GM12873 (cell line): Measurements from ENCODE around the gene RPS15A.

Experiments used
- CTCF ChIP-seq: IDR thresholded peaks from 2 replicates; pipeline ENCODE4 v1.5.1; 2012; ENCODE audit warnings: low read depth, mild to moderate bottlenecking, moderate library complexity, low read length, control low read depth; ENCODE audit not compliant: insufficient read depth; ENCODE audit errors: missing control alignments

Gene RPS15A

GRCh38 chr16:18803569-18804462 is 13.7 kb upstream of the RPS15A start:
- TF ChIP-seq CTCF = no peak

GRCh38 chr16:18802767-18803343 is 12.7 kb upstream of the RPS15A start:
- TF ChIP-seq CTCF = no peak

DNA sequence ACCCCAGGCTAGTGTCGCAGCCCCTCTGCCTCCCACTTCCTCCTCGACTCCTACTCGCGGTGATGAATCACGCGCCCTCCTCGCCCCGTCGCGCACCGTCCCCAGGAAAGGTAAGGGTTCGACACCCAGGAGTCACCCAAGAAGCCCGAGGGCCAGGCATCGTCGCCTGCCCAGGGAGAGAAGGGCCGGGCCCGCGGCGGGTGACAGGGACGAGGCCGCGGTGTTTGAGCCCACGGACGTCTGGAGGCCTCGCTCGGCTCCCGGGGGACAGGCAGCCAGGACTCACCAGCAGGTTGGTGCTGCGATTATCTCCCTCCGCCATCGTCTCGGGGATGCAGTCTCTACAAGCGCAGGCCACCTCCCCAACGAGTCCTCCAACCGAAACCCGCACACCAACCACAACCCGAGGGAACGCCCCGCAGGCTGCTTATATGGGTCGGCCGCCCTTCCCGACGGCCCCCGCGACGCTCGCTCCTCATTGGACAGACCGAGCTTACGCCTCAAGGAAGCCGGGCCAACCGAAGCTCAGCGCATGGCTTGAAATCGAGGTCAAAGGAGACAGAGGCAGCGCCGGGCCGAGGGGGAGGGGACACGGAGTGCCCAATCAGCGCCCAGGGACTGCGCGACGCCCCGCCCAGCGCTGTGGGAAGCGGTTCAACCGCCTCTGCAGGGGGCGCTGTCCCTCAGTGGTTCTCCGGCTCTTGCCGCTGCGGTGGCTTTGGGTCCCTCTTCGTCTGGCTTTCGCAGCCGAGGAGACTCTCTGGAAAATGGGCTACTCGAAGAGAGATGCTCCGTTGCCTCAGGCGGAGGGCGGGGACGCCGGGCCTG is 11.2 kb upstream of the RPS15A start, which contains the start of gene ARL6IP1:
Gene ARL6IP1, minus strand, starts transcription at position 405 of the 828 bp plus-strand sequence. Its CDS starts 83 bp downstream, at position 322.
- peak; percentile 93 for TF ChIP-seq CTCF

- TF ChIP-seq CTCF = no peak
These were observed 10.6 kb upstream of the RPS15A start for GRCh38 chr16:18800775-18801144.

DNA sequence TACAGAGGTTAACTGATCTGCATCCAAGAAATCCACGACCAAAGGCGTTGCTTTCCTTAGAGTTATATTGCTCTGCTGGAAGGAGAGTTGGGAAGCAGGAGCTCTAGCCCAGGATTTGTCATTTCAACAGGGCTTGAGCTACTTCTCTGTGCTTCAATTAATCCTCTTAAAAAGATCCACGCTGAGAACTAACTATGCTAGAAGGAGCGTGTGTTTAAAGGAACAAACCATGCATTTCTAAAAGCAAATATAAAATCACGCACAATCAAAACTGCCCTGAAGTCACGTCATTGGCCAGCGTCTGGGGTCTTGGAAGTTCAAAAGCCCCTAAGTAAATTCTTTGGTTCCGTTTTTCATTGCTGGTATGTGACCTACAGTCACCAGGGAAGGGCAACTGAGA is 10.2 kb upstream of the RPS15A start:
- TF ChIP-seq CTCF = no peak

DNA sequence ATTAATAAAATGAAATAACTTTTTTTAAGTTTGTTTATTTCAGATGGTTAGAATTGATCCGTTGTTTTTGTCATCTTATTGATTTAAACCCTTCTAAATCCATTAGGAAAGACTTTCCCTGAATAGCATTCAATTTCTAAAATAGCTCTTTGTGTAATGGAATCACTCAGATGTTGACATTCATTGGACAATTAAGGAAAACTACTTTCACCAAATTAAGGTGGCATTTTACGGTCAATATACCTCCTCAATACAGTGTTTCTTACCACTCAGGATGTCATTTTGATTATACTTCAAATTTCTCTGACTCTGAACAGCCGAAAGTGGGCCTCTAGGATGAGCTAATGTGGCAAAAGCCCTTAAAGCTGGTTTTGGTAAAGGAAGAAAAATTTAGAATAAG is 9.4 kb upstream of the RPS15A start:
- TF ChIP-seq CTCF = no peak

GRCh38 chr16:18797746-18798145 is 7.6 kb upstream of the RPS15A start:
- TF ChIP-seq CTCF = no peak
